IMR-90 (cell line): ENCODE data around the gene TTF1. TPM values are rescaled to one million over a fixed set of nuclear protein-coding genes. Genes with fewer than 3 reads are reported as not detected.
A peak's percentile ranks its signal among the peaks of the same experiment; 100 is the strongest.

ENCODE experiments used
- ATAC-seq: fragments of 200-7000 bp; cut with Tn5 transposase; 2 replicates; pipeline ENCODE4 v1.9.1; 2020; ENCODE audit warnings: low read depth, mild to moderate bottlenecking, moderate library complexity
- BruUV-seq: library from RNA; stranded (reverse); fragments of 400-500 nt; replicated peaks from 2 replicates; lab custom pipeline; 2021; lab: Mats Ljungman, UMichigan
- CTCF ChIA-PET: fragments of 300-600 bp; formaldehyde crosslinking; extraction: SDS; loops from one replicate; lab custom pipeline; 2021; ENCODE audit warnings: antibody characterized with exemption; lab: Yijun Ruan, JAX
- POLR2A ChIA-PET: fragments of 300-600 bp; sonication (Branson Sonifier 250); formaldehyde crosslinking; loops from one replicate; lab custom pipeline; 2022; ENCODE audit warnings: antibody characterized with exemption; ENCODE audit not compliant: unreplicated experiment; lab: Charles Lee
- DNase-seq: peaks from one replicate; pipeline ENCODE4 v3.0.0; 2013
- H2AFZ ChIP-seq: replicated peaks from 2 replicates; pipeline ENCODE3; 2013; ENCODE audit warnings: low read length, mild to moderate bottlenecking; ENCODE audit not compliant: poor library complexity
- H2AK5ac ChIP-seq: 2 replicates; pipeline ENCODE4 v1.6.1; 2013; ENCODE audit warnings: low read depth, low read length, inconsistent platforms
- H2AK9ac ChIP-seq: replicated peaks from 2 replicates; pipeline ENCODE3; 2013; ENCODE audit warnings: mild to moderate bottlenecking, low read depth, low read length, moderate library complexity; ENCODE audit not compliant: poor library complexity
- H2BK120ac ChIP-seq: 2 replicates; pipeline ENCODE4 v1.6.1; 2013; ENCODE audit warnings: low read depth, low read length, inconsistent platforms
- H2BK15ac ChIP-seq: 3 replicates; pipeline ENCODE4 v1.6.1; 2013; ENCODE audit warnings: low read depth, low read length, inconsistent platforms
- H2BK20ac ChIP-seq: 2 replicates; pipeline ENCODE4 v1.6.1; 2013; ENCODE audit warnings: low read depth, mild to moderate bottlenecking, inconsistent platforms, low read length, moderate library complexity
- H2BK5ac ChIP-seq: 2 replicates; pipeline ENCODE4 v1.6.1; 2013; ENCODE audit warnings: mild to moderate bottlenecking, low read depth, low read length, inconsistent platforms; ENCODE audit not compliant: poor library complexity, severe bottlenecking
- H3K14ac ChIP-seq: replicated peaks from 2 replicates; pipeline ENCODE4 v1.6.1; 2013; ENCODE audit warnings: low read depth, low read length, inconsistent platforms
- H3K18ac ChIP-seq: 2 replicates; pipeline ENCODE4 v1.6.1; 2013; ENCODE audit warnings: low read depth, low read length, control low read depth
- H3K23ac ChIP-seq: 2 replicates; pipeline ENCODE4 v1.6.1; 2013; ENCODE audit warnings: low read depth, low read length, inconsistent platforms
- H3K27ac ChIP-seq: 2 replicates; pipeline ENCODE4 v1.5.1; 2013; ENCODE audit warnings: mild to moderate bottlenecking, control low read depth, low read length; ENCODE audit not compliant: insufficient read depth
- H3K27me3 ChIP-seq: 2 replicates; pipeline ENCODE4 v1.6.1; 2013; ENCODE audit warnings: low read length; ENCODE audit not compliant: control insufficient read depth, insufficient read depth
- H3K36me3 ChIP-seq: 2 replicates; pipeline ENCODE4 v1.6.1; 2013; ENCODE audit warnings: low read length, mixed read lengths; ENCODE audit not compliant: control insufficient read depth, insufficient read depth
- H3K4ac ChIP-seq: 2 replicates; pipeline ENCODE4 v1.6.1; 2013; ENCODE audit warnings: low read depth, low read length, inconsistent platforms
- H3K4me1 ChIP-seq: 2 replicates; pipeline ENCODE4 v1.6.1; 2013; ENCODE audit warnings: low read length, mixed read lengths; ENCODE audit not compliant: control insufficient read depth, insufficient read depth
- H3K4me2 ChIP-seq: 2 replicates; pipeline ENCODE4 v1.6.1; 2013; ENCODE audit warnings: low read depth, mild to moderate bottlenecking, control low read depth, low read length, moderate library complexity
- H3K4me3 ChIP-seq: 2 replicates; pipeline ENCODE4 v1.5.1; 2013; ENCODE audit warnings: low read depth, mild to moderate bottlenecking, control low read depth, low read length, moderate library complexity; ENCODE audit not compliant: insufficient read depth
- H3K56ac ChIP-seq: 2 replicates; pipeline ENCODE4 v1.6.1; 2013; ENCODE audit warnings: low read length, inconsistent platforms; ENCODE audit not compliant: insufficient read depth; ENCODE audit errors: extremely low read depth
- H3K79me1 ChIP-seq, 2 experiments: 2 replicates each; pipeline ENCODE4 v1.6.1; 2013; ENCODE audit warnings: low read length in 2 of 2, inconsistent platforms in 1 of 2, low read depth in 1 of 2
- H3K9ac ChIP-seq: 2 replicates; pipeline ENCODE4 v1.6.1; 2013; ENCODE audit warnings: low read depth, low read length, control low read depth
- H3K9me1 ChIP-seq: 2 replicates; pipeline ENCODE4 v1.6.1; 2013; ENCODE audit warnings: low read length, inconsistent platforms; ENCODE audit not compliant: insufficient read depth
- H3K9me3 ChIP-seq: 2 replicates; pipeline ENCODE4 v1.6.1; 2013; ENCODE audit warnings: low read length; ENCODE audit not compliant: control insufficient read depth, insufficient read depth
- H4K20me1 ChIP-seq: 2 replicates; pipeline ENCODE4 v1.6.1; 2013; ENCODE audit warnings: low read length, inconsistent platforms; ENCODE audit not compliant: insufficient read depth
- H4K5ac ChIP-seq: 2 replicates; pipeline ENCODE4 v1.6.1; 2013; ENCODE audit warnings: mild to moderate bottlenecking, low read depth, low read length, control low read depth
- H4K8ac ChIP-seq, 2 experiments: 2 replicates each; pipeline ENCODE4 v1.6.1; 2013; ENCODE audit warnings: low read depth in 2 of 2, low read length in 2 of 2, control low read depth in 1 of 2, inconsistent platforms in 1 of 2
- H4K91ac ChIP-seq: 2 replicates; pipeline ENCODE4 v1.6.1; 2013; ENCODE audit warnings: low read depth, low read length, inconsistent platforms; ENCODE audit not compliant: insufficient read depth
- CEBPB ChIP-seq: IDR thresholded peaks from 2 replicates; pipeline ENCODE4 v1.6.1; 2012; ENCODE audit warnings: low read depth, low read length, improper control_type of control experiment
- MAFK ChIP-seq: IDR thresholded peaks from 2 replicates; pipeline ENCODE4 v1.6.1; 2012; ENCODE audit warnings: low read depth, low read length, improper control_type of control experiment
- NFE2L2 ChIP-seq: fragments of 150-350 bp; IDR thresholded peaks from 2 replicates; pipeline ENCODE4 v1.6.1; 2016; ENCODE audit warnings: low read depth, mild to moderate bottlenecking, low read length
- RAD21 ChIP-seq: IDR thresholded peaks from 2 replicates; pipeline ENCODE4 v1.6.1; 2012; ENCODE audit warnings: low read length, improper control_type of control experiment
- SMC3 ChIP-seq: fragments of 150-350 bp; IDR thresholded peaks from 2 replicates; pipeline ENCODE4 v1.6.1; 2016; ENCODE audit warnings: low read depth, mild to moderate bottlenecking, antibody characterized with exemption, low read length, moderate library complexity
- WGBS, 2 experiments: methylation state at CpG; one replicate each; pipeline versions ENCODE4 v1.1.5 to v1.1.7; 2013; ENCODE audit warnings: missing lambda C conversion rate in 2 of 2; ENCODE audit not compliant: insufficient read length in 1 of 2; ENCODE audit errors: extremely low coverage in 2 of 2; 5-methylcytosine and 5-hydroxymethylcytosine counted together
- dilution Hi-C: fragments of 300-500 bp; cut with HindIII; formaldehyde crosslinking; loops from one replicate; pipeline ENCODE4 v1.14.3; 2018; ENCODE audit warnings: low sequenced_read_pairs; ENCODE audit not compliant: unreplicated experiment
- in situ Hi-C: fragments of 300-500 bp; cut with MboI; formaldehyde crosslinking; loops from 3 replicates; pipeline ENCODE4 v1.14.3; 2019; ENCODE audit warnings: low sequenced_read_pairs, inconsistent platforms, mixed read lengths
- intact Hi-C: fragments of 100-400 bp; cut with micrococcal nuclease; formaldehyde crosslinking; loops from 2 replicates; pipeline ENCODE4 v1.10.0; 2022
- polyA plus RNA-seq, 3 experiments: library from polyadenylated mRNA; depleted of rRNA; stranded (reverse); fragments of >200 nt; gene quantifications; 2 replicates each; pipeline ENCODE4 v1.2.3, GENCODE V29; 2012; ENCODE audit warnings: low replicate concordance in 1 of 3
- total RNA-seq: library from RNA; depleted of rRNA; stranded (reverse); fragments of >200 nt; gene quantifications from 2 replicates; pipeline ENCODE4 v1.2.3, GENCODE V29; 2012
- TF ChIP-seq, protein P1 (sequence below): fragments of 150-350 bp; IDR thresholded peaks from 2 replicates; pipeline ENCODE4 v1.6.1; 2017; ENCODE audit warnings: mild to moderate bottlenecking, antibody characterized with exemption, low read length, low read depth
- TF ChIP-seq, protein P2 (sequence below): fragments of 150-350 bp; IDR thresholded peaks from 2 replicates; pipeline ENCODE4 v1.6.1; 2016; ENCODE audit warnings: low read depth, mild to moderate bottlenecking, low read length, moderate library complexity, borderline replicate concordance
- TF ChIP-seq, protein P3 (sequence below): conservative IDR thresholded peaks from 2 replicates; pipeline ENCODE4 v1.5.1; 2012; ENCODE audit warnings: mild to moderate bottlenecking, low read depth, low read length, improper control_type of control experiment

Gene TTF1
- total and polyA plus RNA-seq, 2 of the 4 experiments (the other 2 are of a cell fraction), result 6.5 to 12.0 TPM

DNA sequence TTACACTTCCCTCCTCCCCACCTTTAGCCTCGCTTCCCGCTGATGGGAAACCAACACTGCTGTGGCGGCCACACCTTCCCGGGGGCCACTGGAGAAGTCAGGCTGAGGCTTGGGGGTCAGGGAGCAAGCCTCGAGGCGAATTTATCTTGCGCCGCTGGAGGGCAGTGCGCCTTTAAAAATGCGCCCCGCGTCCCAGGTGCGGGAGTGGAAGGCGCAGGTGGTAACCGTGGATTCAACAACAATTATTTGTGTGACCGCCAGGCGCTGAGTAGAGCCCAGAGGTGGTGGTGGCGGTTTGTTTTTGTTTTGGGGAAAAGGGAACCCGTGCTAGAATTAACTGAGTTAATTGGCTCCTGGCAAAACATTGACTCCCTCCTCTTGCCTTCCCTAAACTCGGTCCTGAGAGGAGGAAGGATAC is 4.5 kb upstream of the TTF1 start:
- no peaks in the 10 kb centered on the region for H3K9me3 ChIP-seq
- no peak overlapping the region for H2AK5ac ChIP-seq
- no peak overlapping the region for H3K4me3 ChIP-seq
- H2BK120ac ChIP-seq, result no peak overlapping the region
- no peak overlapping the region for H3K9ac ChIP-seq
- H2BK5ac ChIP-seq, result no peak overlapping the region
- peak overlapping the region; percentile 71 for H2AFZ ChIP-seq
- intact Hi-C loops, result loop anchor here (1.0 to 10.0 kb wide), 4 partner anchors 94 to 494 kb away; no protein-coding TSS in a partner anchor
- CTCF ChIA-PET, result no interaction called here
- no peak overlapping the region for H3K23ac ChIP-seq
- no TSS peak for BruUV-seq
- dilution Hi-C loops, result no loop called here
- ATAC-seq (peak; percentile 31; the same call in 1 of the 2 replicates), DNase-seq (peak; percentile 7)
- no peak overlapping the region for H3K56ac ChIP-seq
- no peak overlapping the region for H4K5ac ChIP-seq
- peak; percentile 64 for TF ChIP-seq RAD21
- TF ChIP-seq NFE2L2, result no peak
- TF ChIP-seq, protein P1, sequence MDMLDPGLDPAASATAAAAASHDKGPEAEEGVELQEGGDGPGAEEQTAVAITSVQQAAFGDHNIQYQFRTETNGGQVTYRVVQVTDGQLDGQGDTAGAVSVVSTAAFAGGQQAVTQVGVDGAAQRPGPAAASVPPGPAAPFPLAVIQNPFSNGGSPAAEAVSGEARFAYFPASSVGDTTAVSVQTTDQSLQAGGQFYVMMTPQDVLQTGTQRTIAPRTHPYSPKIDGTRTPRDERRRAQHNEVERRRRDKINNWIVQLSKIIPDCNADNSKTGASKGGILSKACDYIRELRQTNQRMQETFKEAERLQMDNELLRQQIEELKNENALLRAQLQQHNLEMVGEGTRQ, result no peak
- TF ChIP-seq, protein P2, sequence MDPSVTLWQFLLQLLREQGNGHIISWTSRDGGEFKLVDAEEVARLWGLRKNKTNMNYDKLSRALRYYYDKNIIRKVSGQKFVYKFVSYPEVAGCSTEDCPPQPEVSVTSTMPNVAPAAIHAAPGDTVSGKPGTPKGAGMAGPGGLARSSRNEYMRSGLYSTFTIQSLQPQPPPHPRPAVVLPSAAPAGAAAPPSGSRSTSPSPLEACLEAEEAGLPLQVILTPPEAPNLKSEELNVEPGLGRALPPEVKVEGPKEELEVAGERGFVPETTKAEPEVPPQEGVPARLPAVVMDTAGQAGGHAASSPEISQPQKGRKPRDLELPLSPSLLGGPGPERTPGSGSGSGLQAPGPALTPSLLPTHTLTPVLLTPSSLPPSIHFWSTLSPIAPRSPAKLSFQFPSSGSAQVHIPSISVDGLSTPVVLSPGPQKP, result no peak
- TF ChIP-seq, protein P3, sequence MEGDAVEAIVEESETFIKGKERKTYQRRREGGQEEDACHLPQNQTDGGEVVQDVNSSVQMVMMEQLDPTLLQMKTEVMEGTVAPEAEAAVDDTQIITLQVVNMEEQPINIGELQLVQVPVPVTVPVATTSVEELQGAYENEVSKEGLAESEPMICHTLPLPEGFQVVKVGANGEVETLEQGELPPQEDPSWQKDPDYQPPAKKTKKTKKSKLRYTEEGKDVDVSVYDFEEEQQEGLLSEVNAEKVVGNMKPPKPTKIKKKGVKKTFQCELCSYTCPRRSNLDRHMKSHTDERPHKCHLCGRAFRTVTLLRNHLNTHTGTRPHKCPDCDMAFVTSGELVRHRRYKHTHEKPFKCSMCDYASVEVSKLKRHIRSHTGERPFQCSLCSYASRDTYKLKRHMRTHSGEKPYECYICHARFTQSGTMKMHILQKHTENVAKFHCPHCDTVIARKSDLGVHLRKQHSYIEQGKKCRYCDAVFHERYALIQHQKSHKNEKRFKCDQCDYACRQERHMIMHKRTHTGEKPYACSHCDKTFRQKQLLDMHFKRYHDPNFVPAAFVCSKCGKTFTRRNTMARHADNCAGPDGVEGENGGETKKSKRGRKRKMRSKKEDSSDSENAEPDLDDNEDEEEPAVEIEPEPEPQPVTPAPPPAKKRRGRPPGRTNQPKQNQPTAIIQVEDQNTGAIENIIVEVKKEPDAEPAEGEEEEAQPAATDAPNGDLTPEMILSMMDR, result peak; percentile 53
- no peak for TF ChIP-seq SMC3
- TF ChIP-seq CEBPB, result no peak
- TF ChIP-seq MAFK, result no peak
- H3K4me2 ChIP-seq, result peak overlapping the region; percentile 20; the same call in 1 of the 2 replicates
- H4K91ac ChIP-seq, result no peak overlapping the region
- POLR2A ChIA-PET, result no interaction called here
- in situ Hi-C loops, result no loop called here
- H2BK20ac ChIP-seq, result no peak overlapping the region
- WGBS, 2 experiments, result 2% methylated on average over 13 of the region's 20 CpGs; no CpG with 5 or more reads in 1 of the 2 experiments
- peaks cover 7% of the 10 kb centered on the region; the same call in 1 of the 2 replicates for H3K9me1 ChIP-seq
- no peak overlapping the region for H3K14ac ChIP-seq
- no peak overlapping the region for H3K18ac ChIP-seq
- peaks cover 0 to under 1% of the 10 kb centered on the region in 2 experiments; a peak in 2 of 4 replicates for H3K79me1 ChIP-seq
- H3K27me3 ChIP-seq, result peaks cover 43% of the 10 kb centered on the region
- H2BK15ac ChIP-seq, result no peak overlapping the region
- no peaks in the 10 kb centered on the region for H3K36me3 ChIP-seq
- no peaks in the 10 kb centered on the region for H3K4me1 ChIP-seq
- no peak overlapping the region for H3K27ac ChIP-seq
- no peak overlapping the region for H4K8ac ChIP-seq
- peak overlapping the region; percentile 39 for H2AK9ac ChIP-seq
- H3K4ac ChIP-seq, result no peak overlapping the region
- no peaks in the 10 kb centered on the region for H4K20me1 ChIP-seq
